SJCRH30 (cell line): ENCODE measurements around the gene ZNF692. TPM values are rescaled to one million over a fixed set of nuclear protein-coding genes. Genes with fewer than 3 reads are reported as not detected.
A peak's percentile ranks its signal among the peaks of the same experiment; 100 is the strongest.

Experiments
- DNase-seq, 2 experiments: peaks; one replicate each; pipeline ENCODE4 v3.0.0-alpha.2; 2015 to 2020
- H3K27ac ChIP-seq: fragments of 250-450 bp; sonication (Bioruptor Pico); 2 replicates; pipeline ENCODE4 v1.5.1; 2020; ENCODE audit warnings: mild to moderate bottlenecking, moderate library complexity
- H3K27me3 ChIP-seq: fragments of 250-450 bp; sonication (Bioruptor Pico); 2 replicates; pipeline ENCODE4 v1.5.1; 2020; ENCODE audit warnings: mild to moderate bottlenecking, moderate library complexity
- H3K36me3 ChIP-seq: fragments of 250-450 bp; sonication (Bioruptor Pico); 2 replicates; pipeline ENCODE4 v1.5.1; 2020; ENCODE audit warnings: mild to moderate bottlenecking, moderate library complexity
- H3K4me1 ChIP-seq: fragments of 250-450 bp; sonication (Bioruptor Pico); 2 replicates; pipeline ENCODE4 v1.5.1; 2020; ENCODE audit warnings: mild to moderate bottlenecking, moderate library complexity
- H3K4me3 ChIP-seq: fragments of 250-450 bp; sonication (Bioruptor Pico); 2 replicates; pipeline ENCODE4 v1.5.1; 2020; ENCODE audit warnings: mild to moderate bottlenecking, moderate library complexity
- H3K9me3 ChIP-seq: fragments of 250-450 bp; sonication (Bioruptor Pico); replicated peaks from 2 replicates; pipeline ENCODE4 v1.5.1; 2020; ENCODE audit warnings: mild to moderate bottlenecking, moderate library complexity
- total RNA-seq: library from RNA; depleted of rRNA; stranded (reverse); fragments of >200 nt; shearing (Covaris generic); gene quantifications from 2 replicates; pipeline ENCODE4 v1.2.3, GENCODE V29; 2014

ZNF692 gene
- total RNA-seq, 1 experiment from 2014 or later = 26.4 TPM

GRCh38 chr1:248816042-248816851, 42.6 kb downstream of the ZNF692 start:
- H3K4me1 ChIP-seq = no peaks in the 10 kb centered on the region
- no peak overlapping the region for H3K27ac ChIP-seq
- no peak for DNase-seq
- no peaks in the 10 kb centered on the region for H3K27me3 ChIP-seq
- H3K36me3 ChIP-seq = peaks cover 21% of the 10 kb centered on the region
- H3K4me3 ChIP-seq = no peak overlapping the region
- H3K9me3 ChIP-seq = no peaks in the 10 kb centered on the region

- Histone ChIP-seq H3K27me3 (no peaks in the 10 kb centered on the region), H3K36me3 (peaks cover 20% of the 10 kb centered on the region), H3K4me1 (no peaks in the 10 kb centered on the region), H3K4me3 (no peak overlapping the region), H3K27ac (no peak overlapping the region), H3K9me3 (no peaks in the 10 kb centered on the region)
- no peak for DNase-seq
Observed at GRCh38 chr1:248815407-248816034, 43.4 kb downstream of the ZNF692 start.

GRCh38 chr1:248814351-248814750, 44.5 kb downstream of the ZNF692 start:
- H3K4me1 ChIP-seq = no peaks in the 10 kb centered on the region
- no peaks in the 10 kb centered on the region for H3K27me3 ChIP-seq
- DNase-seq = no peak
- no peaks in the 10 kb centered on the region for H3K9me3 ChIP-seq
- peaks cover 18% of the 10 kb centered on the region for H3K36me3 ChIP-seq
- no peak overlapping the region for H3K4me3 ChIP-seq
- no peak overlapping the region for H3K27ac ChIP-seq

GRCh38 chr1:248813546-248813945, 45.3 kb downstream of the ZNF692 start:
- no peak for DNase-seq
- Histone ChIP-seq H3K4me1 (no peaks in the 10 kb centered on the region), H3K27ac (no peak overlapping the region), H3K27me3 (no peaks in the 10 kb centered on the region), H3K4me3 (no peak overlapping the region), H3K9me3 (no peaks in the 10 kb centered on the region), H3K36me3 (peaks cover 18% of the 10 kb centered on the region)

- Histone ChIP-seq H3K9me3 (no peaks in the 10 kb centered on the region), H3K36me3 (peaks cover 18% of the 10 kb centered on the region), H3K4me1 (no peaks in the 10 kb centered on the region)
Observed at GRCh38 chr1:248812736-248813425, 46.0 kb downstream of the ZNF692 start.

GRCh38 chr1:248811514-248812490, 47.1 kb downstream of the ZNF692 start:
- no peaks in the 10 kb centered on the region for H3K4me1 ChIP-seq
- H3K27ac ChIP-seq = no peak overlapping the region
- H3K27me3 ChIP-seq = no peaks in the 10 kb centered on the region
- DNase-seq = no peak
- no peaks in the 10 kb centered on the region for H3K9me3 ChIP-seq
- H3K36me3 ChIP-seq = peaks cover 18% of the 10 kb centered on the region
- no peak overlapping the region for H3K4me3 ChIP-seq

More at GRCh38 chr1:248812736-248813425, 46.0 kb downstream of the ZNF692 start:
- no peak overlapping the region for H3K4me3 ChIP-seq
- no peak overlapping the region for H3K27ac ChIP-seq
- H3K27me3 ChIP-seq = no peaks in the 10 kb centered on the region
- no peak for DNase-seq

GRCh38 chr1:248810727-248811513, 48.0 kb downstream of the ZNF692 start:
- no peak for DNase-seq
- H3K27me3 ChIP-seq = no peaks in the 10 kb centered on the region
- no peak overlapping the region for H3K4me3 ChIP-seq
- H3K27ac ChIP-seq = no peak overlapping the region
- no peaks in the 10 kb centered on the region for H3K9me3 ChIP-seq
- peaks cover 10% of the 10 kb centered on the region for H3K36me3 ChIP-seq
- no peaks in the 10 kb centered on the region for H3K4me1 ChIP-seq

- H3K36me3 ChIP-seq = peaks cover 10% of the 10 kb centered on the region
- no peak overlapping the region for H3K27ac ChIP-seq
- no peaks in the 10 kb centered on the region for H3K27me3 ChIP-seq
- no peak for DNase-seq
- no peak overlapping the region for H3K4me3 ChIP-seq
- no peaks in the 10 kb centered on the region for H3K4me1 ChIP-seq
- H3K9me3 ChIP-seq = no peaks in the 10 kb centered on the region
Observed at GRCh38 chr1:248810000-248810726, 48.7 kb downstream of the ZNF692 start.

- DNase-seq = no peak
- Histone ChIP-seq H3K27ac (no peak overlapping the region), H3K36me3 (peaks cover 6% of the 10 kb centered on the region), H3K4me3 (no peak overlapping the region), H3K9me3 (no peaks in the 10 kb centered on the region), H3K27me3 (no peaks in the 10 kb centered on the region), H3K4me1 (no peaks in the 10 kb centered on the region)
Observed at GRCh38 chr1:248808876-248809275, 50.0 kb downstream of the ZNF692 start.

GRCh38 chr1:248807067-248807737, 51.7 kb downstream of the ZNF692 start:
- no peaks in the 10 kb centered on the region for H3K27me3 ChIP-seq
- peak; percentile 43 to 54 for DNase-seq

GRCh38 chr1:248805876-248806275, 53.0 kb downstream of the ZNF692 start:
- Histone ChIP-seq H3K27ac (no peak overlapping the region), H3K27me3 (no peaks in the 10 kb centered on the region), H3K9me3 (no peaks in the 10 kb centered on the region), H3K36me3 (no peaks in the 10 kb centered on the region), H3K4me3 (no peak overlapping the region), H3K4me1 (no peaks in the 10 kb centered on the region)
- DNase-seq = no peak

More at GRCh38 chr1:248807067-248807737, 51.7 kb downstream of the ZNF692 start:
- Histone ChIP-seq H3K4me3 (no peak overlapping the region), H3K4me1 (no peaks in the 10 kb centered on the region), H3K9me3 (no peaks in the 10 kb centered on the region), H3K27ac (no peak overlapping the region), H3K36me3 (no peaks in the 10 kb centered on the region)

- Histone ChIP-seq H3K4me3 (no peak overlapping the region), H3K27me3 (no peaks in the 10 kb centered on the region), H3K4me1 (no peaks in the 10 kb centered on the region), H3K27ac (no peak overlapping the region), H3K36me3 (no peaks in the 10 kb centered on the region), H3K9me3 (no peaks in the 10 kb centered on the region)
- DNase-seq = no peak
Observed at GRCh38 chr1:248804771-248805681, 53.9 kb downstream of the ZNF692 start.
